MG63 (cell line): Measurements from ENCODE around the gene TOP3B. TPM values are rescaled to one million over a fixed set of nuclear protein-coding genes. Genes with fewer than 3 reads are reported as not detected.

ENCODE experiments used
- DNase-seq: peaks from one replicate; pipeline ENCODE4 v3.0.0-alpha.2; 2020
- H3K27me3 ChIP-seq: fragments of 250-450 bp; sonication (Bioruptor Pico); 2 replicates; pipeline ENCODE4 v1.5.1; 2020; ENCODE audit warnings: mild to moderate bottlenecking, moderate library complexity
- H3K36me3 ChIP-seq: fragments of 250-450 bp; sonication (Bioruptor Pico); 2 replicates; pipeline ENCODE4 v1.5.1; 2020; ENCODE audit warnings: mild to moderate bottlenecking, moderate library complexity
- H3K4me3 ChIP-seq: fragments of 250-450 bp; sonication (Bioruptor Pico); 2 replicates; pipeline ENCODE4 v1.5.1; 2020; ENCODE audit warnings: mild to moderate bottlenecking, moderate library complexity
- H3K9me3 ChIP-seq: fragments of 250-450 bp; sonication (Bioruptor Pico); 2 replicates; pipeline ENCODE4 v1.5.1; 2020; ENCODE audit warnings: mild to moderate bottlenecking, moderate library complexity
- total RNA-seq: library from RNA; depleted of rRNA; stranded (reverse); fragments of >200 nt; shearing (Covaris generic); gene quantifications from 2 replicates; pipeline ENCODE4 v1.2.3, GENCODE V29; 2014; ENCODE audit warnings: low replicate concordance; rRNA removed

The TOP3B gene
- 26.6 and 35.8 TPM in 2 replicates for total RNA-seq

- no peaks in the 10 kb centered on the region for H3K27me3 ChIP-seq
These were observed at the start of gene TOP3B for GRCh38 chr22:21982338-21982965. Gene TOP3B (minus strand): TSS chr22:21982787. CDS start chr22:21975709, 7,078 bp downstream.

GRCh38 chr22:22031183-22031945, 48.8 kb upstream of the TOP3B start:
- Histone ChIP-seq H3K36me3 (no peaks in the 10 kb centered on the region), H3K9me3 (no peaks in the 10 kb centered on the region), H3K27me3 (no peaks in the 10 kb centered on the region), H3K4me3 (no peak overlapping the region)
- DNase-seq = no peak

More at GRCh38 chr22:21982338-21982965, at the start of gene TOP3B:
- H3K36me3 ChIP-seq = no peaks in the 10 kb centered on the region; the same call in none of the 2 replicates
- H3K4me3 ChIP-seq = peak within 1 kb of the TSS; percentile 86
- DNase-seq = peak; percentile 81
- no peaks in the 10 kb centered on the region for H3K9me3 ChIP-seq

GRCh38 chr22:22030493-22031182, 48.1 kb upstream of the TOP3B start:
- no peak overlapping the region for H3K4me3 ChIP-seq
- no peaks in the 10 kb centered on the region for H3K27me3 ChIP-seq
- H3K9me3 ChIP-seq = no peaks in the 10 kb centered on the region
- DNase-seq = peak; percentile 22
- H3K36me3 ChIP-seq = no peaks in the 10 kb centered on the region

- H3K9me3 ChIP-seq = no peaks in the 10 kb centered on the region
- H3K4me3 ChIP-seq = no peak overlapping the region
- H3K27me3 ChIP-seq = no peaks in the 10 kb centered on the region
- DNase-seq = no peak
- no peaks in the 10 kb centered on the region for H3K36me3 ChIP-seq
These were observed 45.4 kb upstream of the TOP3B start for GRCh38 chr22:22027955-22028354.

GRCh38 chr22:22026157-22026831, 43.7 kb upstream of the TOP3B start:
- Histone ChIP-seq H3K9me3 (no peaks in the 10 kb centered on the region), H3K36me3 (no peaks in the 10 kb centered on the region), H3K4me3 (no peak overlapping the region), H3K27me3 (no peaks in the 10 kb centered on the region)
- DNase-seq = no peak

- Histone ChIP-seq H3K27me3 (no peaks in the 10 kb centered on the region), H3K9me3 (no peaks in the 10 kb centered on the region), H3K36me3 (no peaks in the 10 kb centered on the region), H3K4me3 (no peak overlapping the region)
- DNase-seq = no peak
These were observed 43.0 kb upstream of the TOP3B start for GRCh38 chr22:22025320-22026156.

- Histone ChIP-seq H3K9me3 (no peaks in the 10 kb centered on the region), H3K36me3 (no peaks in the 10 kb centered on the region), H3K27me3 (no peaks in the 10 kb centered on the region), H3K4me3 (no peak overlapping the region)
- no peak for DNase-seq
These were observed 41.9 kb upstream of the TOP3B start for GRCh38 chr22:22024440-22024839.

- H3K27me3 ChIP-seq = no peaks in the 10 kb centered on the region
- H3K4me3 ChIP-seq = no peak overlapping the region
- no peak for DNase-seq
- H3K36me3 ChIP-seq = no peaks in the 10 kb centered on the region
- no peaks in the 10 kb centered on the region for H3K9me3 ChIP-seq
These were observed 41.1 kb upstream of the TOP3B start for GRCh38 chr22:22023581-22024137.

- DNase-seq = no peak
- H3K27me3 ChIP-seq = no peaks in the 10 kb centered on the region
- no peaks in the 10 kb centered on the region for H3K36me3 ChIP-seq
- H3K9me3 ChIP-seq = no peaks in the 10 kb centered on the region
- H3K4me3 ChIP-seq = no peak overlapping the region
These were observed 40.5 kb upstream of the TOP3B start for GRCh38 chr22:22022947-22023534.

GRCh38 chr22:22022255-22022840, 39.8 kb upstream of the TOP3B start:
- Histone ChIP-seq H3K9me3 (no peaks in the 10 kb centered on the region), H3K4me3 (no peak overlapping the region), H3K36me3 (no peaks in the 10 kb centered on the region), H3K27me3 (no peaks in the 10 kb centered on the region)
- DNase-seq = no peak

- DNase-seq = no peak
- Histone ChIP-seq H3K27me3 (no peaks in the 10 kb centered on the region), H3K4me3 (no peak overlapping the region), H3K36me3 (no peaks in the 10 kb centered on the region), H3K9me3 (no peaks in the 10 kb centered on the region)
These were observed 38.7 kb upstream of the TOP3B start for GRCh38 chr22:22021162-22021750.

GRCh38 chr22:22020425-22020852, 37.9 kb upstream of the TOP3B start:
- H3K9me3 ChIP-seq = no peaks in the 10 kb centered on the region
- no peak overlapping the region for H3K4me3 ChIP-seq
- H3K27me3 ChIP-seq = no peaks in the 10 kb centered on the region
- H3K36me3 ChIP-seq = no peaks in the 10 kb centered on the region
- no peak for DNase-seq

GRCh38 chr22:22019659-22020424, 37.3 kb upstream of the TOP3B start:
- Histone ChIP-seq H3K36me3 (no peaks in the 10 kb centered on the region), H3K4me3 (no peak overlapping the region), H3K9me3 (no peaks in the 10 kb centered on the region), H3K27me3 (no peaks in the 10 kb centered on the region)
- no peak for DNase-seq
